NCI-H69 (cell line): ENCODE results near the gene NPR2.

Experiments
- DNase-seq: peaks from one replicate; lab custom pipeline; 2025; lab: John Stamatoyannopoulos, UW

NPR2 gene

GRCh38 chr9:35800530-35800929 lies 9.1 kb downstream of the NPR2 start:
- DNase-seq = no peak

- DNase-seq = no peak
These were observed 10.1 kb downstream of the NPR2 start for GRCh38 chr9:35801328-35802128.

GRCh38 chr9:35806101-35806500 lies 14.7 kb downstream of the NPR2 start:
- DNase-seq = no peak

GRCh38 chr9:35808433-35808832 lies 17.0 kb downstream of the NPR2 start:
- DNase-seq = no peak

- no peak for DNase-seq
These were observed 18.7 kb downstream of the NPR2 start for GRCh38 chr9:35810122-35810521.

- DNase-seq = peak; percentile 20
These were observed 20.1 kb downstream of the NPR2 start for GRCh38 chr9:35811381-35812024.

GRCh38 chr9:35812025-35812602 lies 20.7 kb downstream of the NPR2 start, which contains the start of gene SPAG8:
SPAG8 (minus strand) TSS chr9:35812262; CDS start chr9:35812147, 115 bp downstream.
- DNase-seq = peak; percentile 98

- DNase-seq = peak; percentile 51
These were observed 22.2 kb downstream of the NPR2 start for GRCh38 chr9:35813434-35814105.

- DNase-seq = peak; percentile 73
These were observed 22.9 kb downstream of the NPR2 start for GRCh38 chr9:35814106-35814840.

GRCh38 chr9:35814841-35815543 lies 23.6 kb downstream of the NPR2 start, which contains the start of gene HINT2:
HINT2 (minus strand) TSS chr9:35815042; CDS start chr9:35814979, 63 bp downstream.
- DNase-seq = peak; percentile 99

- DNase-seq = peak; percentile 72
These were observed 25.3 kb downstream of the NPR2 start for GRCh38 chr9:35816708-35817107.

- DNase-seq = no peak
These were observed 26.9 kb downstream of the NPR2 start for GRCh38 chr9:35818341-35818740.

GRCh38 chr9:35820076-35820475 lies 28.7 kb downstream of the NPR2 start:
- DNase-seq = no peak

GRCh38 chr9:35822926-35823325 lies 31.5 kb downstream of the NPR2 start:
- no peak for DNase-seq

- peak; percentile 64 for DNase-seq
These were observed 34.8 kb downstream of the NPR2 start for GRCh38 chr9:35826071-35826701.

GRCh38 chr9:35827486-35827885 lies 36.1 kb downstream of the NPR2 start:
- no peak for DNase-seq

GRCh38 chr9:35828716-35829083 lies 37.3 kb downstream of the NPR2 start, which contains the start of gene FAM221B:
FAM221B (minus strand) TSS chr9:35828732; CDS start chr9:35826161, 2,571 bp downstream.
- DNase-seq = peak; percentile 61

GRCh38 chr9:35829084-35829763 lies 37.8 kb downstream of the NPR2 start, which contains the start of gene TMEM8B:
TMEM8B (plus strand) TSS chr9:35829228; CDS start chr9:35829448, 220 bp downstream.
- peak; percentile 97 for DNase-seq

GRCh38 chr9:35829764-35830096 lies 38.3 kb downstream of the NPR2 start:
- no peak for DNase-seq

- no peak for DNase-seq
These were observed 39.6 kb downstream of the NPR2 start for GRCh38 chr9:35831040-35831439.
